ENCODE measurements around the gene NTMT1.

DNA sequence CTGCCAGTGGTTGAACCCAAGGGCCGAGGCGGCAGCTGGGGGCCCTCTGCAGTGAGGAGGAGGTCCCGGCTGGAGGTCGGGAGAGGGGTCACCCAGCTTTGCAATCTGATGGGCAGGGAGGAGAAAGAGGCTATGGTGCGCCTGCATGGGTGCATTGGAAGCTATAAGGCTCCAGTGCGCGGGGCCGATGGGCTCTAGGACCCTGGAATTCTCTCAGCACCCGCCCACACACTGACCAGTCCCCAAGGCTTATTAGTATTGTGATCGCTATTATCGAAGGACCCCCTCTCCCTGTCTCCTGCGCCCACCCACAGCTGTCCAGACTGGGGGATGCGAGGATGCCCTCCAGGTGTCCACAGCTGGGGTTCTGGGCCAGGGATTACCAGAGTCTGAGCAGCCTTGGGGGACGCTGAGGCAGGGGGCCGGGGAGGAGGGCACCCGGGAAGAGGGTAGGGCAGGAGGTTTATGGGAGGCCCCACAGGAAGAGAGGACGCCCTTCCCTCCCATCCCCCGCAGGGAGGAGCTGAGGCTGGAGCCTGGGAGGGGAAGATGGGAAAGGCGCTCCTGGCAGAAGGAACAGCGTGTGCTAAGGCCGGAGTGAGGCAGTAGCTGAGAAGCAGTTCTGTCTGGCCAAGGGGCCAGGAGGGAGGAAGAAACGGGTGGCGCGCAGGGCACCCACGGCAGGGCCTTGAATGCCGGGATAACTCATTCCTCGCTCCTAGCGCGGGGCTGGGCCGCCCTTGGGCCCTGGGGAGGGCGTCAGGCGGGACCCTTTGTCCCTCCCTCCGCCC is 29.2 kb upstream of the NTMT1 start:
- TF ChIP-seq C11orf30 (IDR thresholded peaks at IDR 0.05; ENCODE audit: low read depth) (no peak), GATA2 (CRISPR knock-in tag; IDR thresholded peaks at IDR 0.05) (no peak), GTF2A2 (tag; IDR thresholded peaks at IDR 0.05) (no peak), SMAD3 (CRISPR knock-in tag; conservative IDR thresholded peaks at IDR 0.05) (no peak), STAT5A (IDR thresholded peaks at IDR 0.05; ENCODE audit: borderline replicate concordance, low read length) (no peak), POLR2A (conservative IDR thresholded peaks at IDR 0.05) (no peak), ZBTB8A (IDR thresholded peaks at IDR 0.05; ENCODE audit: partially characterized antibody) (no peak), CHD2 (IDR thresholded peaks at IDR 0.05; ENCODE audit: low read depth, low read length) (no peak)
- TF ChIP-seq, protein P1, sequence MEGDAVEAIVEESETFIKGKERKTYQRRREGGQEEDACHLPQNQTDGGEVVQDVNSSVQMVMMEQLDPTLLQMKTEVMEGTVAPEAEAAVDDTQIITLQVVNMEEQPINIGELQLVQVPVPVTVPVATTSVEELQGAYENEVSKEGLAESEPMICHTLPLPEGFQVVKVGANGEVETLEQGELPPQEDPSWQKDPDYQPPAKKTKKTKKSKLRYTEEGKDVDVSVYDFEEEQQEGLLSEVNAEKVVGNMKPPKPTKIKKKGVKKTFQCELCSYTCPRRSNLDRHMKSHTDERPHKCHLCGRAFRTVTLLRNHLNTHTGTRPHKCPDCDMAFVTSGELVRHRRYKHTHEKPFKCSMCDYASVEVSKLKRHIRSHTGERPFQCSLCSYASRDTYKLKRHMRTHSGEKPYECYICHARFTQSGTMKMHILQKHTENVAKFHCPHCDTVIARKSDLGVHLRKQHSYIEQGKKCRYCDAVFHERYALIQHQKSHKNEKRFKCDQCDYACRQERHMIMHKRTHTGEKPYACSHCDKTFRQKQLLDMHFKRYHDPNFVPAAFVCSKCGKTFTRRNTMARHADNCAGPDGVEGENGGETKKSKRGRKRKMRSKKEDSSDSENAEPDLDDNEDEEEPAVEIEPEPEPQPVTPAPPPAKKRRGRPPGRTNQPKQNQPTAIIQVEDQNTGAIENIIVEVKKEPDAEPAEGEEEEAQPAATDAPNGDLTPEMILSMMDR (IDR thresholded peaks at IDR 0.05 in 2 of 3, conservative IDR thresholded peaks at IDR 0.05 in 1 of 3; ENCODE audit: insufficient read depth in 2 of 3, low read depth in 1 of 3, low read length in 3 of 3), result no peak
- TF ChIP-seq, protein P2, sequence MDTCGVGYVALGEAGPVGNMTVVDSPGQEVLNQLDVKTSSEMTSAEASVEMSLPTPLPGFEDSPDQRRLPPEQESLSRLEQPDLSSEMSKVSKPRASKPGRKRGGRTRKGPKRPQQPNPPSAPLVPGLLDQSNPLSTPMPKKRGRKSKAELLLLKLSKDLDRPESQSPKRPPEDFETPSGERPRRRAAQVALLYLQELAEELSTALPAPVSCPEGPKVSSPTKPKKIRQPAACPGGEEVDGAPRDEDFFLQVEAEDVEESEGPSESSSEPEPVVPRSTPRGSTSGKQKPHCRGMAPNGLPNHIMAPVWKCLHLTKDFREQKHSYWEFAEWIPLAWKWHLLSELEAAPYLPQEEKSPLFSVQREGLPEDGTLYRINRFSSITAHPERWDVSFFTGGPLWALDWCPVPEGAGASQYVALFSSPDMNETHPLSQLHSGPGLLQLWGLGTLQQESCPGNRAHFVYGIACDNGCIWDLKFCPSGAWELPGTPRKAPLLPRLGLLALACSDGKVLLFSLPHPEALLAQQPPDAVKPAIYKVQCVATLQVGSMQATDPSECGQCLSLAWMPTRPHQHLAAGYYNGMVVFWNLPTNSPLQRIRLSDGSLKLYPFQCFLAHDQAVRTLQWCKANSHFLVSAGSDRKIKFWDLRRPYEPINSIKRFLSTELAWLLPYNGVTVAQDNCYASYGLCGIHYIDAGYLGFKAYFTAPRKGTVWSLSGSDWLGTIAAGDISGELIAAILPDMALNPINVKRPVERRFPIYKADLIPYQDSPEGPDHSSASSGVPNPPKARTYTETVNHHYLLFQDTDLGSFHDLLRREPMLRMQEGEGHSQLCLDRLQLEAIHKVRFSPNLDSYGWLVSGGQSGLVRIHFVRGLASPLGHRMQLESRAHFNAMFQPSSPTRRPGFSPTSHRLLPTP (IDR thresholded peaks at IDR 0.05; ENCODE audit: borderline replicate concordance, extremely low read depth, insufficient read length), result no peak
- TF ChIP-seq, protein P3, sequence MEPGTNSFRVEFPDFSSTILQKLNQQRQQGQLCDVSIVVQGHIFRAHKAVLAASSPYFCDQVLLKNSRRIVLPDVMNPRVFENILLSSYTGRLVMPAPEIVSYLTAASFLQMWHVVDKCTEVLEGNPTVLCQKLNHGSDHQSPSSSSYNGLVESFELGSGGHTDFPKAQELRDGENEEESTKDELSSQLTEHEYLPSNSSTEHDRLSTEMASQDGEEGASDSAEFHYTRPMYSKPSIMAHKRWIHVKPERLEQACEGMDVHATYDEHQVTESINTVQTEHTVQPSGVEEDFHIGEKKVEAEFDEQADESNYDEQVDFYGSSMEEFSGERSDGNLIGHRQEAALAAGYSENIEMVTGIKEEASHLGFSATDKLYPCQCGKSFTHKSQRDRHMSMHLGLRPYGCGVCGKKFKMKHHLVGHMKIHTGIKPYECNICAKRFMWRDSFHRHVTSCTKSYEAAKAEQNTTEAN (CRISPR knock-in tag; IDR thresholded peaks at IDR 0.05), result no peak

All from K562 (cell line).